A549 (cell line): ENCODE results near the gene ABCC1. TPM values are rescaled to one million over a fixed set of nuclear protein-coding genes. Genes with fewer than 3 reads are reported as not detected.

Experiments
- ATAC-seq, 2 experiments: fragments of 200-7000 bp in 1 of 2; fragments of >200 bp in 1 of 2; cut with Nextera tagmentation in 1 of 2; cut with Tn5 transposase in 1 of 2; 3 replicates each; pipeline versions ENCODE4 v1.8.0 to v1.9.1; 2018 to 2020; ENCODE audit warnings: mild to moderate bottlenecking in 1 of 2, moderate library complexity in 1 of 2
- CTCF ChIA-PET: fragments of 300-600 bp; sonication (Branson Sonifier 250); formaldehyde crosslinking; extraction: SDS; loops from one replicate; lab custom pipeline; 2021; ENCODE audit warnings: antibody characterized with exemption, inconsistent platforms; lab: Yijun Ruan, JAX
- POLR2A ChIA-PET: fragments of 350-600 bp; formaldehyde crosslinking; extraction: SDS; loops from one replicate; lab custom pipeline; 2021; ENCODE audit warnings: antibody characterized with exemption, inconsistent platforms; lab: Yijun Ruan, JAX
- DNase-seq, 2 experiments: peaks; one replicate each; pipeline versions ENCODE4 v3.0.0 to v3.0.0-alpha.2; 2011 to 2016; ENCODE audit warnings: low read depth in 1 of 2, low spot score in 1 of 2
- FAIRE-seq: peaks from 2 replicates; lab custom pipeline; 2011; peaks lifted over from hg19 to GRCh38; lab: Jason Lieb, UNC
- H3K27ac ChIP-seq, 2 experiments: fragments of >200 bp; sonication (Bioruptor Twin); formaldehyde crosslinking; 3 replicates each; pipeline ENCODE4 v1.5.1; 2016 to 2017
- H3K4me1 ChIP-seq: fragments of >200 bp; sonication (Bioruptor Twin); formaldehyde crosslinking; 3 replicates; pipeline ENCODE4 v1.6.1; 2016
- H3K4me2 ChIP-seq: fragments of >200 bp; sonication (Bioruptor Twin); formaldehyde crosslinking; 3 replicates; pipeline ENCODE4 v1.6.1; 2016
- H3K4me3 ChIP-seq: fragments of >200 bp; sonication (Bioruptor Twin); formaldehyde crosslinking; 3 replicates; pipeline ENCODE4 v1.5.1; 2016
- H3K9me3 ChIP-seq: fragments of >200 bp; sonication (Bioruptor Twin); formaldehyde crosslinking; 3 replicates; pipeline ENCODE4 v1.6.1; 2016
- BCL3 ChIP-seq: fragments of >200 bp; sonication (Bioruptor Twin); formaldehyde crosslinking; IDR thresholded peaks from 3 replicates; pipeline ENCODE4 v1.6.1; 2016
- CBX2 ChIP-seq: fragments of 200-600 bp; sonication (generic); IDR thresholded peaks from 2 replicates; pipeline ENCODE4 v1.6.1; 2016; ENCODE audit warnings: low read depth, mild to moderate bottlenecking, borderline replicate concordance
- CEBPB ChIP-seq, 2 experiments: fragments of >200 bp in 1 of 2; sonication (Bioruptor Twin) in 1 of 2; formaldehyde crosslinking in 1 of 2; IDR thresholded peaks; 2 replicates each; pipeline ENCODE4 v1.6.1; 2012 to 2016
- EP300 ChIP-seq, 2 experiments: fragments of >200 bp; sonication (Bioruptor Twin); formaldehyde crosslinking; IDR thresholded peaks; 2 replicates in 1 of 2; 3 replicates in 1 of 2; pipeline ENCODE4 v1.6.1; 2016 to 2017
- ESRRA ChIP-seq: fragments of 150-350 bp; IDR thresholded peaks from 2 replicates; pipeline ENCODE4 v1.6.1; 2014; ENCODE audit warnings: mild to moderate bottlenecking, low read length, borderline replicate concordance
- GATA3 ChIP-seq: IDR thresholded peaks from 2 replicates; pipeline ENCODE4 v1.6.1; 2012; ENCODE audit warnings: borderline replicate concordance
- KDM1A ChIP-seq: fragments of 200-600 bp; sonication (generic); IDR thresholded peaks from 2 replicates; pipeline ENCODE4 v1.6.1; 2016; ENCODE audit warnings: low read depth, mild to moderate bottlenecking
- MAFK ChIP-seq: fragments of 450-650 bp; IDR thresholded peaks from 2 replicates; pipeline ENCODE4 v1.6.1; 2014; ENCODE audit not compliant: partially characterized antibody
- NR3C1 ChIP-seq: fragments of >200 bp; sonication (Bioruptor Twin); formaldehyde crosslinking; IDR thresholded peaks from 3 replicates; pipeline ENCODE4 v1.6.1; 2017
- POLR2AphosphoS2 ChIP-seq: conservative IDR thresholded peaks from 2 replicates; pipeline ENCODE4 v1.6.1; 2012; ENCODE audit warnings: low read length, improper control_type of control experiment, inconsistent platforms
- RAD21 ChIP-seq, 2 experiments: fragments of >200 bp in 1 of 2; sonication (Bioruptor Twin) in 1 of 2; formaldehyde crosslinking in 1 of 2; IDR thresholded peaks in 1 of 2; conservative IDR thresholded peaks in 1 of 2; 2 replicates in 1 of 2; 3 replicates in 1 of 2; pipeline ENCODE4 v1.6.1; 2012 to 2018; ENCODE audit warnings: inconsistent platforms in 1 of 2
- SMC3 ChIP-seq: fragments of >200 bp; sonication (Bioruptor Twin); formaldehyde crosslinking; IDR thresholded peaks from 3 replicates; pipeline ENCODE4 v1.6.1; 2018; ENCODE audit warnings: inconsistent platforms
- TFCP2L1 ChIP-seq: fragments of 250-450 bp; sonication (Bioruptor Pico); IDR thresholded peaks from 2 replicates; pipeline ENCODE4 v1.5.0; 2021; ENCODE audit warnings: mild to moderate bottlenecking
- TP53 ChIP-seq: fragments of 250-450 bp; sonication (Bioruptor Pico); IDR thresholded peaks from 2 replicates; pipeline ENCODE4 v1.5.0; 2021; ENCODE audit warnings: mild to moderate bottlenecking, moderate library complexity
- ZFP36 ChIP-seq: fragments of 450-650 bp; IDR thresholded peaks from 2 replicates; pipeline ENCODE4 v1.6.1; 2014; ENCODE audit warnings: borderline replicate concordance; ENCODE audit not compliant: partially characterized antibody
- WGBS: methylation state at CpG from one replicate; pipeline ENCODE4 v1.1.6; 2017; ENCODE audit errors: missing lambda C conversion rate; 5-methylcytosine and 5-hydroxymethylcytosine counted together
- polyA plus RNA-seq, 4 experiments: library from polyadenylated mRNA; depleted of rRNA in 3 of 4; stranded (reverse); fragments of >200 nt; fragmentation: RNase III in 1 of 4; extraction: RNeasy Plus Mini Kit Qiagen cat#74134 plus additional on column Dnase treatment in 1 of 4; gene quantifications; 2 replicates in 3 of 4; 3 replicates in 1 of 4; pipeline ENCODE4 v1.2.3, GENCODE V29; 2011 to 2017
- TF ChIP-seq, protein P1 (sequence below): fragments of 450-650 bp; IDR thresholded peaks from 2 replicates; pipeline ENCODE4 v1.6.1; 2014; ENCODE audit warnings: antibody characterized with exemption
- TF ChIP-seq, protein P2 (sequence below): fragments of >200 bp; sonication (Bioruptor Twin); formaldehyde crosslinking; IDR thresholded peaks from 3 replicates; pipeline ENCODE4 v1.5.1; 2016

The ABCC1 gene
- polyA plus RNA-seq, 2 of the 4 experiments (the other 2 are of a cell fraction), result 56.5 to 93.8 TPM

GRCh38 chr16:16141141-16141540, 191.7 kb downstream of the ABCC1 start:
- peaks cover 11% of the 10 kb centered on the region; the same call in 2 of the 3 replicates for H3K4me1 ChIP-seq
- no peak overlapping the region for H3K27ac ChIP-seq
- CTCF ChIA-PET, result interaction anchor here (1.3 kb wide), 1 partner anchor 363 kb away, joined by 4 read pairs; no protein-coding TSS in a partner anchor
- no peak overlapping the region for H3K4me3 ChIP-seq
- POLR2A ChIA-PET, result no interaction called here
- 95% methylated on average over 11 of the region's 11 CpGs for WGBS
- no peaks in the 10 kb centered on the region for H3K9me3 ChIP-seq
- TF ChIP-seq GATA3 (no peak), EP300 (IDR thresholded peaks at IDR 0.05) (no peak), TFCP2L1 (CRISPR knock-in tag) (no peak), MAFK (no peak), CBX2 (no peak)
- no peak for DNase-seq
- no peak for ATAC-seq
- no peak overlapping the region for H3K4me2 ChIP-seq
- no peak for FAIRE-seq

GRCh38 chr16:16141784-16142396, 192.5 kb downstream of the ABCC1 start:
- POLR2A ChIA-PET, result no interaction called here
- FAIRE-seq, result no peak
- Histone ChIP-seq H3K9me3 (no peaks in the 10 kb centered on the region), H3K4me3 (no peak overlapping the region), H3K4me2 (no peak overlapping the region), H3K27ac (no peak overlapping the region), H3K4me1 (peaks cover 11% of the 10 kb centered on the region; the same call in 2 of the 3 replicates)
- WGBS, result 90% methylated on average over 6 of the region's 7 CpGs
- no peak for TF ChIP-seq POLR2AphosphoS2
- DNase-seq, result no peak
- no peak for ATAC-seq
- CTCF ChIA-PET, result interaction anchor here (0.9 to 2.5 kb wide), 4 partner anchors 10 to 364 kb away, joined by 3 to 7 read pairs (median 4); no protein-coding TSS in a partner anchor

DNA sequence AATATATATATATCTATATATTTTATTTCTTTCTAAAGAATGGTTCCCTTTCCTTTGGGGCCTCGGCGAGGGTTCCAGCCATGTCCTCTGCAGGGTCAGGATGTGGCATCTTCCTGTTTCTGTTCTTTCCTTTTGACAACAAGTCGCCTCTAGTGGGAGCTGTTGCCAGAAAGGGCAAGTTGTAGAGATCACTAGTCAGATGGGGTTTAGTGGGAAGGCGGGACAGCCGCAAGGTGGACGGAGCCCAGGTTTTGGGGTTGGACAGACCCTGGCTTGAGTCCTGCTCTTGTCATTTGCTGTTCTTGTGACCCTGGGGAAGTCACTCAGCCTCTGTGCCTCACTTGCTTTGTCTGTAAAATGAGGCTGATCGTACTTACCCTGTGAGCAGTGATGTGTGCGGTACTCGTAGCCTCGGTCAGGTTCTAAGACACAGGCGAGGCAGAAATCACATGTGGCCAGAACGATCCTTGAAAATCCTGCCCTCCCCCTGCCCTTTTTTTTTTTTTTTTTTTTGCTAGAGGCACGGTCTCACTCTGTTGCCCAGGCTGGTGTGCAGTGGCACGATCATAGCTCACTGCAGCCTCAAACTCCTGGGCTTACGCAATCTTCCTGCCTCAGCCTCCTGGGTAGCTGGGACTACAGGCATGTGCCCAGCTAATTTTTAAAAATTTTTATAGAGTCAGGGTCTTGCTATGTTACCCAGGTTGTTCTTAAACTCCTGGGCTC, 193.8 kb downstream of the ABCC1 start:
- Histone ChIP-seq H3K4me1 (peaks cover 11% of the 10 kb centered on the region; the same call in 2 of the 3 replicates), H3K4me2 (no peak overlapping the region), H3K27ac (peak overlapping the region in 1 of 2 experiments; percentile 5; a peak in 1 of 6 replicates)
- POLR2A ChIA-PET, result no interaction called here
- peak; percentile 55 to 59; a peak in 4 of 6 replicates for ATAC-seq
- TF ChIP-seq CEBPB (IDR thresholded peaks at IDR 0.05) (peak; percentile 33 to 69; a peak in 3 of 4 replicates), RAD21 (conservative IDR thresholded peaks at IDR 0.05 in 1 of 2, IDR thresholded peaks at IDR 0.05 in 1 of 2) (no peak), GATA3 (no peak)
- TF ChIP-seq, protein P1, sequence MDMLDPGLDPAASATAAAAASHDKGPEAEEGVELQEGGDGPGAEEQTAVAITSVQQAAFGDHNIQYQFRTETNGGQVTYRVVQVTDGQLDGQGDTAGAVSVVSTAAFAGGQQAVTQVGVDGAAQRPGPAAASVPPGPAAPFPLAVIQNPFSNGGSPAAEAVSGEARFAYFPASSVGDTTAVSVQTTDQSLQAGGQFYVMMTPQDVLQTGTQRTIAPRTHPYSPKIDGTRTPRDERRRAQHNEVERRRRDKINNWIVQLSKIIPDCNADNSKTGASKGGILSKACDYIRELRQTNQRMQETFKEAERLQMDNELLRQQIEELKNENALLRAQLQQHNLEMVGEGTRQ, result no peak
- TF ChIP-seq, protein P2, sequence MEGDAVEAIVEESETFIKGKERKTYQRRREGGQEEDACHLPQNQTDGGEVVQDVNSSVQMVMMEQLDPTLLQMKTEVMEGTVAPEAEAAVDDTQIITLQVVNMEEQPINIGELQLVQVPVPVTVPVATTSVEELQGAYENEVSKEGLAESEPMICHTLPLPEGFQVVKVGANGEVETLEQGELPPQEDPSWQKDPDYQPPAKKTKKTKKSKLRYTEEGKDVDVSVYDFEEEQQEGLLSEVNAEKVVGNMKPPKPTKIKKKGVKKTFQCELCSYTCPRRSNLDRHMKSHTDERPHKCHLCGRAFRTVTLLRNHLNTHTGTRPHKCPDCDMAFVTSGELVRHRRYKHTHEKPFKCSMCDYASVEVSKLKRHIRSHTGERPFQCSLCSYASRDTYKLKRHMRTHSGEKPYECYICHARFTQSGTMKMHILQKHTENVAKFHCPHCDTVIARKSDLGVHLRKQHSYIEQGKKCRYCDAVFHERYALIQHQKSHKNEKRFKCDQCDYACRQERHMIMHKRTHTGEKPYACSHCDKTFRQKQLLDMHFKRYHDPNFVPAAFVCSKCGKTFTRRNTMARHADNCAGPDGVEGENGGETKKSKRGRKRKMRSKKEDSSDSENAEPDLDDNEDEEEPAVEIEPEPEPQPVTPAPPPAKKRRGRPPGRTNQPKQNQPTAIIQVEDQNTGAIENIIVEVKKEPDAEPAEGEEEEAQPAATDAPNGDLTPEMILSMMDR, result peak; percentile 41
- TF ChIP-seq, all 56 proteins: peak for 2
- CTCF ChIA-PET, result interaction anchor here (0.6 to 2.5 kb wide), 9 partner anchors 8 to 602 kb away, joined by 3 to 7 read pairs (median 3); no protein-coding TSS in a partner anchor
- no peaks in the 10 kb centered on the region for H3K9me3 ChIP-seq
- no peak for FAIRE-seq
- DNase-seq, result peak; percentile 50 to 69
- H3K4me3 ChIP-seq, result no peak overlapping the region
- WGBS, result 85% methylated on average over 15 of the region's 15 CpGs

DNA sequence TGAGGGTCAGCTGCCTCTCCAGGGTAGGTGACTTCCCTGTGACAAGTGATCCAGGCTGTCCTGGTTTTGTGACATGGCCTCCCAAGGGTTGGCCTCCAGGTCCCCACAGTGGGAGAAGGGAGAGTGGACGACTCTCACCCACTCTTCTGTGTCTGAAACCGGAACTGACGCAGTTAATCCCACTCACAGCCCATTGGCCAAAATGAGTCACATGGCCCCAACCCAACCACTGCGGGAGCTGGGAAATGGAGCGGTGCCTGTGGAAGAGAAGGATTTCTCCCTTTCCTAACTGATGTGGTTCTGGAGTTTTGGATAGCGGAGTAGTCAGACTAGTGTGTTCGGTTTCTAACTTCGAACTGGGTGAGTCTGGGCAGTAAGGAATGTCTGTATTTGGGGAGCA, 194.5 kb downstream of the ABCC1 start:
- Histone ChIP-seq H3K9me3 (no peaks in the 10 kb centered on the region), H3K27ac (peak overlapping the region in 1 of 2 experiments; percentile 5; a peak in 1 of 6 replicates), H3K4me1 (peaks cover 11% of the 10 kb centered on the region; the same call in 2 of the 3 replicates), H3K4me3 (no peak overlapping the region), H3K4me2 (no peak overlapping the region)
- FAIRE-seq, result no peak
- TF ChIP-seq ZFP36 (no peak), SMC3 (no peak), KDM1A (no peak), BCL3 (no peak), ESRRA (no peak), NR3C1 (no peak), TP53 (CRISPR knock-in tag) (no peak)
- TF ChIP-seq, protein P1, result peak; percentile 64; the same call in 1 of the 2 replicates
- CTCF ChIA-PET, result interaction anchor here (1.0 to 2.5 kb wide), 4 partner anchors 38 to 373 kb away, joined by 3 to 7 read pairs (median 4); no protein-coding TSS in a partner anchor
- ATAC-seq, result peak in 1 of 2 experiments; percentile 4; a peak in 1 of 6 replicates
- POLR2A ChIA-PET, result no interaction called here
- WGBS, result 88% methylated on average over 8 of the region's 8 CpGs
- DNase-seq, result no peak
